Measurements from ENCODE around the gene MEI1.
"Not testable (repeated sequence)": the region's sequence is repeated elsewhere in the genome, so short reads cannot be mapped to it uniquely, and the experiment has no call there.

MEI1 gene

GRCh38 chr22:41833369-41834004 lies 134.2 kb downstream of the MEI1 start:
- POLR2A ChIA-PET = interaction anchor here (1.0 to 2.5 kb wide), 4 partner anchors 29 to 107 kb away, joined by 4 to 13 read pairs (median 7); partner anchors contain the start of gene CCDC134
- TF ChIP-seq, protein P1, sequence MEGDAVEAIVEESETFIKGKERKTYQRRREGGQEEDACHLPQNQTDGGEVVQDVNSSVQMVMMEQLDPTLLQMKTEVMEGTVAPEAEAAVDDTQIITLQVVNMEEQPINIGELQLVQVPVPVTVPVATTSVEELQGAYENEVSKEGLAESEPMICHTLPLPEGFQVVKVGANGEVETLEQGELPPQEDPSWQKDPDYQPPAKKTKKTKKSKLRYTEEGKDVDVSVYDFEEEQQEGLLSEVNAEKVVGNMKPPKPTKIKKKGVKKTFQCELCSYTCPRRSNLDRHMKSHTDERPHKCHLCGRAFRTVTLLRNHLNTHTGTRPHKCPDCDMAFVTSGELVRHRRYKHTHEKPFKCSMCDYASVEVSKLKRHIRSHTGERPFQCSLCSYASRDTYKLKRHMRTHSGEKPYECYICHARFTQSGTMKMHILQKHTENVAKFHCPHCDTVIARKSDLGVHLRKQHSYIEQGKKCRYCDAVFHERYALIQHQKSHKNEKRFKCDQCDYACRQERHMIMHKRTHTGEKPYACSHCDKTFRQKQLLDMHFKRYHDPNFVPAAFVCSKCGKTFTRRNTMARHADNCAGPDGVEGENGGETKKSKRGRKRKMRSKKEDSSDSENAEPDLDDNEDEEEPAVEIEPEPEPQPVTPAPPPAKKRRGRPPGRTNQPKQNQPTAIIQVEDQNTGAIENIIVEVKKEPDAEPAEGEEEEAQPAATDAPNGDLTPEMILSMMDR (IDR thresholded peaks at IDR 0.05; ENCODE audit: control extremely low read depth, extremely low read depth, low read depth, missing control alignments) = no peak
- CTCF ChIA-PET = interaction anchor here (0.7 to 4.9 kb wide), 9 partner anchors 8 to 107 kb away, joined by 3 to 29 read pairs (median 6); no protein-coding TSS in a partner anchor
- peak; percentile 41 for DNase-seq (ENCODE audit: extremely low spot score)

GRCh38 chr22:41834005-41834944 lies 135.0 kb downstream of the MEI1 start:
- POLR2A ChIA-PET = interaction anchor here (0.5 to 0.7 kb wide), 2 partner anchors 82 to 103 kb away, joined by 5 to 6 read pairs; no protein-coding TSS in a partner anchor
- TF ChIP-seq, protein P1 (IDR thresholded peaks at IDR 0.05; ENCODE audit: control extremely low read depth, extremely low read depth, low read depth, missing control alignments) = no peak
- CTCF ChIA-PET = interaction anchor here (0.9 to 4.9 kb wide), 5 partner anchors 12 to 137 kb away, joined by 3 to 29 read pairs (median 6); no protein-coding TSS in a partner anchor
- no peak for DNase-seq (ENCODE audit: extremely low spot score)

GRCh38 chr22:41835462-41835861 lies 136.2 kb downstream of the MEI1 start:
- CTCF ChIA-PET = interaction anchor here (0.9 to 4.9 kb wide), 7 partner anchors 8 to 138 kb away, joined by 3 to 29 read pairs (median 4); no protein-coding TSS in a partner anchor
- DNase-seq (ENCODE audit: extremely low spot score); POLR2A ChIA-PET: not testable (repeated sequence)

DNA sequence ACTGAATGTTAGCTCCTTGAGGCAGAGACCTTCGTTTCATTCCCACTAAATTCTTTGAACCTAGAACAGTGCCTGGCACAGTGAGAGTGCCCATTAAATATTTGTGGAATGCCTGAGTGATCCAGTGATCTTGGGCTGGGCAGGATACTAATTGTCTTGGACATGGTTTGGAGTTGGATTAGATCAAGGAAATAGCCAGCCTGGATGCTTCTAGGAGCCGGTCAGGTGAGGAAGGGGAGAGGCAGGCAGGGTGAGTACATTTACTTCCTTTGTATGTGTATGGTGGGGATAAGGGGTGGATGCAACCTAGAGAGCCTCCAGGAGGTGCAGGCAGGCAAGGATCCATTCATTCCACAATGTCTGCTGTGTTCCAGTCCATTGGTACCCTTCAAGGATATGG lies 137.2 kb downstream of the MEI1 start:
- CTCF ChIA-PET = interaction anchor here (0.9 to 4.9 kb wide), 8 partner anchors 9 to 139 kb away, joined by 3 to 29 read pairs (median 4); no protein-coding TSS in a partner anchor
- DNase-seq (ENCODE audit: extremely low spot score) = no peak
- POLR2A ChIA-PET = interaction anchor here (0.9 kb wide), 1 partner anchor 10 kb away, joined by 3 read pairs; no protein-coding TSS in a partner anchor
- TF ChIP-seq, protein P1 (IDR thresholded peaks at IDR 0.05; ENCODE audit: control extremely low read depth, extremely low read depth, low read depth, missing control alignments) = no peak

GRCh38 chr22:41838842-41839618 lies 139.7 kb downstream of the MEI1 start:
- ChIA-PET POLR2A (interaction anchor here (1.3 to 2.2 kb wide), 2 partner anchors 23 to 108 kb away, joined by 3 to 6 read pairs; partner anchors contain the start of gene CENPM), CTCF (interaction anchor here (1.0 to 5.6 kb wide), 7 partner anchors 8 to 102 kb away, joined by 3 to 53 read pairs (median 4); no protein-coding TSS in a partner anchor)
- TF ChIP-seq, protein P1 (IDR thresholded peaks at IDR 0.05; ENCODE audit: control extremely low read depth, extremely low read depth, low read depth, missing control alignments) = no peak
- no peak for DNase-seq (ENCODE audit: extremely low spot score)

DNA sequence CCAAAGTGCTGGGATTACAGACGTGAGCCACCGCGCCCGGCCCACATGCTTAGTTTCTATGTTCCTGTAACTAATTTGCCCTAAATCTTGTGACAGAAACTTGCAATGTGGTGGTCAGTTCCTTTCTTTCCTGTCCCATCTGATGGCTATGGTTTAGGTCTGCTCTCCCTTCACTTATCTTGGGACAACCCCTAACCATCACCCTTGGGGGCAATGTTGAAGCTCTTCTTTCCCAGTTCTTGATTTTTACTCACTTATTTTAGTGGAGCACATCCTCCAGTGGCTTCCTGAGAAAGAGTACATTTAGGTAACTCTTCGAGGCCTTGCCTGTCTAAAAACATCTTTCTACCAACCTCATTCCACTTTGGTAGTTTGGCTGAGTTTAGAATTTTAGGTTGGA lies 140.9 kb downstream of the MEI1 start:
- ChIA-PET CTCF (interaction anchor here (1.0 to 5.6 kb wide), 6 partner anchors 12 to 101 kb away, joined by 3 to 53 read pairs (median 4); no protein-coding TSS in a partner anchor), POLR2A (interaction anchor here (1.3 to 2.2 kb wide), 2 partner anchors 22 to 107 kb away, joined by 3 to 6 read pairs; partner anchors contain the start of gene CENPM)
- TF ChIP-seq, protein P1 (IDR thresholded peaks at IDR 0.05; ENCODE audit: control extremely low read depth, extremely low read depth, low read depth, missing control alignments) = no peak
- DNase-seq (ENCODE audit: extremely low spot score) = no peak

Measured in GM10248 (cell line).